Lung microvascular endothelial cell (primary cell): ENCODE measurements around the gene ERBB2. TPM values are rescaled to one million over a fixed set of nuclear protein-coding genes. Genes with fewer than 3 reads are reported as not detected.
"Not testable (repeated sequence)": the region's sequence is repeated elsewhere in the genome, so short reads cannot be mapped to it uniquely, and the experiment has no call there.

Experiments
- DNase-seq, 2 donors: peaks; one replicate each; pipeline versions ENCODE4 v3.0.0 to v3.0.0-alpha.2; 2010; ENCODE audit warnings: low read depth in 2 of 2
- total RNA-seq: library from RNA; depleted of rRNA; stranded (reverse); fragments of >200 nt; gene quantifications from 2 replicates; pipeline ENCODE4 v1.2.1, GENCODE V29; 2014

The ERBB2 gene
- total RNA-seq, 1 donor from 2014 or later, result 0.60 TPM

- DNase-seq, result no peak
Observed at GRCh38 chr17:39757931-39758873, 58.3 kb downstream of the ERBB2 start.

GRCh38 chr17:39759204-39759603 lies 59.3 kb downstream of the ERBB2 start:
- no peak for DNase-seq

- no peak for DNase-seq
Observed at GRCh38 chr17:39761861-39762496, 62.1 kb downstream of the ERBB2 start.

- no peak for DNase-seq
Observed at GRCh38 chr17:39763051-39763820, 63.4 kb downstream of the ERBB2 start.

GRCh38 chr17:39764171-39764570 lies 64.3 kb downstream of the ERBB2 start:
- not testable (repeated sequence) for DNase-seq

GRCh38 chr17:39765175-39765574 lies 65.3 kb downstream of the ERBB2 start:
- DNase-seq, result no peak

GRCh38 chr17:39765766-39766165 lies 65.9 kb downstream of the ERBB2 start:
- DNase-seq, result no peak

GRCh38 chr17:39767147-39767546 lies 67.3 kb downstream of the ERBB2 start:
- DNase-seq, result no peak

GRCh38 chr17:39769974-39770587 lies 70.2 kb downstream of the ERBB2 start:
- DNase-seq, result no peak

- no peak for DNase-seq
Observed at GRCh38 chr17:39772415-39772814, 72.6 kb downstream of the ERBB2 start.

GRCh38 chr17:39772987-39773934 lies 73.4 kb downstream of the ERBB2 start:
- DNase-seq, result no peak

GRCh38 chr17:39774047-39774446 lies 74.2 kb downstream of the ERBB2 start:
- no peak for DNase-seq

GRCh38 chr17:39775031-39775430 lies 75.2 kb downstream of the ERBB2 start:
- DNase-seq, result no peak

- DNase-seq, result no peak
Observed at GRCh38 chr17:39776252-39776651, 76.4 kb downstream of the ERBB2 start.

- no peak for DNase-seq
Observed at GRCh38 chr17:39777534-39778365, 77.9 kb downstream of the ERBB2 start.
